Measurements from ENCODE around the gene HIGD2A.

Gene HIGD2A

GRCh38 chr5:176369934-176370711 lies 18.4 kb upstream of the HIGD2A start:
- DNase-seq (ENCODE audit: low read depth), result no peak

- no peak for DNase-seq (ENCODE audit: low read depth)
Measured at GRCh38 chr5:176371621-176372539, 16.7 kb upstream of the HIGD2A start.

GRCh38 chr5:176373100-176373818 lies 15.3 kb upstream of the HIGD2A start:
- no peak for DNase-seq (ENCODE audit: low read depth)

GRCh38 chr5:176379881-176380280 lies 8.7 kb upstream of the HIGD2A start:
- no peak for DNase-seq (ENCODE audit: low read depth)

GRCh38 chr5:176381423-176381822 lies 7.1 kb upstream of the HIGD2A start:
- DNase-seq (ENCODE audit: low read depth), result no peak

- no peak for DNase-seq (ENCODE audit: low read depth)
Measured at GRCh38 chr5:176381979-176382378, 6.6 kb upstream of the HIGD2A start.

- no peak for DNase-seq (ENCODE audit: low read depth)
Measured at GRCh38 chr5:176382721-176383120, 5.8 kb upstream of the HIGD2A start.

- DNase-seq (ENCODE audit: low read depth), result no peak
Measured at GRCh38 chr5:176383248-176383905, 5.2 kb upstream of the HIGD2A start.

- no peak for DNase-seq (ENCODE audit: low read depth)
Measured at GRCh38 chr5:176383961-176384360, 4.6 kb upstream of the HIGD2A start.

GRCh38 chr5:176384366-176384930 lies 4.1 kb upstream of the HIGD2A start:
- no peak for DNase-seq (ENCODE audit: low read depth)

- DNase-seq (ENCODE audit: low read depth), result no peak
Measured at GRCh38 chr5:176384991-176385390, 3.6 kb upstream of the HIGD2A start.

GRCh38 chr5:176386491-176386890 lies 2.1 kb upstream of the HIGD2A start:
- no peak for DNase-seq (ENCODE audit: low read depth)

GRCh38 chr5:176387384-176387925 lies 1.1 kb upstream of the HIGD2A start:
- no peak for DNase-seq (ENCODE audit: low read depth)

- no peak for DNase-seq (ENCODE audit: low read depth)
Measured at GRCh38 chr5:176388003-176388443, 528 bp upstream of the HIGD2A start.

GRCh38 chr5:176389135-176390123 lies 878 bp downstream of the HIGD2A start:
- DNase-seq (ENCODE audit: low read depth), result no peak

GRCh38 chr5:176391479-176391878 lies 2.9 kb downstream of the HIGD2A start:
- DNase-seq (ENCODE audit: low read depth), result no peak

GRCh38 chr5:176391999-176392398 lies 3.4 kb downstream of the HIGD2A start:
- DNase-seq (ENCODE audit: low read depth), result no peak

- no peak for DNase-seq (ENCODE audit: low read depth)
Measured at GRCh38 chr5:176392526-176392925, 4.0 kb downstream of the HIGD2A start.

GRCh38 chr5:176394096-176394495 lies 5.5 kb downstream of the HIGD2A start:
- DNase-seq (ENCODE audit: low read depth), result no peak
